GM19351 (cell line): ENCODE results near the gene NDUFS6.

Experiments
- ATAC-seq: cut with Tn5 transposase; IDR thresholded peaks from one replicate; pipeline ENCODE4 v1.9.1; 2021; ENCODE audit warnings: mild to moderate bottlenecking, moderate library complexity; ENCODE audit not compliant: unreplicated experiment

The NDUFS6 gene

GRCh38 chr5:1847056-1847455 lies 45.8 kb downstream of the NDUFS6 start:
- no peak for ATAC-seq

GRCh38 chr5:1847611-1848010 lies 46.4 kb downstream of the NDUFS6 start:
- ATAC-seq, result no peak

GRCh38 chr5:1850324-1851154 lies 49.3 kb downstream of the NDUFS6 start:
- ATAC-seq, result no peak

GRCh38 chr5:1851290-1851934 lies 50.2 kb downstream of the NDUFS6 start:
- no peak for ATAC-seq

GRCh38 chr5:1852324-1852947 lies 51.2 kb downstream of the NDUFS6 start:
- no peak for ATAC-seq

- no peak for ATAC-seq
These were observed 52.3 kb downstream of the NDUFS6 start for GRCh38 chr5:1853531-1853930.

GRCh38 chr5:1855075-1855474 lies 53.9 kb downstream of the NDUFS6 start:
- no peak for ATAC-seq

- no peak for ATAC-seq
These were observed 54.4 kb downstream of the NDUFS6 start for GRCh38 chr5:1855596-1855995.

- ATAC-seq, result no peak
These were observed 55.5 kb downstream of the NDUFS6 start for GRCh38 chr5:1856596-1857255.

- no peak for ATAC-seq
These were observed 56.0 kb downstream of the NDUFS6 start for GRCh38 chr5:1857256-1857600.

GRCh38 chr5:1858436-1858835 lies 57.2 kb downstream of the NDUFS6 start:
- ATAC-seq, result no peak

- no peak for ATAC-seq
These were observed 57.9 kb downstream of the NDUFS6 start for GRCh38 chr5:1859099-1859498.

GRCh38 chr5:1860021-1860610 lies 58.9 kb downstream of the NDUFS6 start:
- ATAC-seq, result no peak

GRCh38 chr5:1860949-1861348 lies 59.7 kb downstream of the NDUFS6 start:
- ATAC-seq, result no peak

- ATAC-seq, result no peak
These were observed 63.8 kb downstream of the NDUFS6 start for GRCh38 chr5:1864896-1865440.

- ATAC-seq, result no peak
These were observed 64.3 kb downstream of the NDUFS6 start for GRCh38 chr5:1865486-1865885.
